SW 1271 (cell line): ENCODE measurements around the gene SMARCAD1.
A peak's percentile ranks its signal among the peaks of the same experiment; 100 is the strongest.

ENCODE experiments used
- DNase-seq, 2 experiments: peaks; one replicate each; lab custom pipeline; 2025; lab: John Stamatoyannopoulos, UW

SMARCAD1 gene

DNA sequence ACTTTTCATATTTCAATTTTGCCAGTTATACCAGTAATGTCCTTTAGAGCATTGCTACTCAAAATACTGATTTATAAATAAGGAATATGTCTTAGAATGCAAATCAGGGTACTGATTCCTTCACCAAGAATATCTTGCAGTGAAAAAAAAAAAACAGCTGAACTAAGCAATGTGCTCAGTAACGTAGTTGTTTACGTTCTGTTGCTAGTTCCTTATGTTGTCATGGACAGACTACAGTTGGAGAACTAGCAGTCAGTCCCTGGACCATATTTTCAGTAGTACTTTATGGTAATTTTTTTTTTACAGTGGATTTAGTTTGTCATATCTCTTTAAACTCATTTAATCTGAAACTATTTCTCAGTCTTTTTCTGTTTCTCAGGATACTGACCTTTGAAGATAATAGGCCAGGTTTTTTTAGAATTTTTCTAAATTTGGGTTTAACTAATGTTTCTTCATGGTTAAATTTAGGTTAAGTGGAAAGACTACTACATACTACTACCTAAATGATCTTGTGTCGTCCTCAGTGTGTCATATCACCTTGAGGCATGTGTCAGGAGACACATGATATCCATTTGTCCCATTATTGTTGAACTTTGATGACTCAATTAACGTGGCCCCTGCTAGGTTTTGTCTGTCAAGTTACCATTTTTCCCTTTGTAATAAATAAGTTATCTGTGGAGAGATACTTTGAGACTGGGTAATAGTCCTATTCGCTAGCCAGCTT, 21.0 kb downstream of the SMARCAD1 start:
- DNase-seq, result no peak

DNA sequence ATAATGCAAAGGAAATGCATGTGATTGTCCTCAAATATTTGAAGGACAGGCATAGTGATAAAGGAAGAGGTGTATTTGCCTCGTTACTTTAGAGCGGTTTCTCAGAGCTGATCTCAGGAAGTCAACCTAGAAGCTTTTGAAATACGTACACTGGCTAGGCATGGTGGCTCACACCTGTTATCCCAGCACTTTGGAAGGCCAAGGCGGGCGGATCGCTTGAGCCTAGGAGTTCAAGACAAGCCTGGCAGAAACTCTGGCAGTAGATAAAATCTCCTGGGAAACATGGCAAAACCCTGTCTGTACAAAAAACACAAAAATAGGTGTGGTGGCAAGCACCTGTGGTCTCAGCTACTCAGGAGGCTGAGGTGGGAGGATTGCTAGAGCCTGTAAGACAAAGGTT, 24.9 kb downstream of the SMARCAD1 start:
- no peak for DNase-seq

- DNase-seq, result no peak
These were observed 28.2 kb downstream of the SMARCAD1 start for GRCh38 chr4:94235825-94236224.

DNA sequence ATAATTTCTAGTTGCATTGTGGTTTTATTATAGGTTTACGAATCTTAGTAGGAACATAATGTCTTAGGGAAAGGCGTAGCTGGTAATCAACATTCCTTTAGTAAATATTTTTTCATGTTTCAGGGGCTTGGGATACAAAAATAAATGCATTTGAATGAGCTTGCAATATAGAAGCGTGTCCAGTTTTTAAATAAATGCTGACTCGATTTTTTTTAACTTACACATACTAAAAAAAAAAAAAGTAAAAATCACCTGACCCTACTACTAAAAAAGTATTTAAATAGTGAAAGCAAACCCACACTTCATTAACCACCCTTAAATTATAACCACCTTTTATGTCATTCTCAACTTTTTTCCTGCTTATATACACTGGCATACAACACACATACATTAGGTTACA, 29.6 kb downstream of the SMARCAD1 start:
- DNase-seq, result no peak

DNA sequence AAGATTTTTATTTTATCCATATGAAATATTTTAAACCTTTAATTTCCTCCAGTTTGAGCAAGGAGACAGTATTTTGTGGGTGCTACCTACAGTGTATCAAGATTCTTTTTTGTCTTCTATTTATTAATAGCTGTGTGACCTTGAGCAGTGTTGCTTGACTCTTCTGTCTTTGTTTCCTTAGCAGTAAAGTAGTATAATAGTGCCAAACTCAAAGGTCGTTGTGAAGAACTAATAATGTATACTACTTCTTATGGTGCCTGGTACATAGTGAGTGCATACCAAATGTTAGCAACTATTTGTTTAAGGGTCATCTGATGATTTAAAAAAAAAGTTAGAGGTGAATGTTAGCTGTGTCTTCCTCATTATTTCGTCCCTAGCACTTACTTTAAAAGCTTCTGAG, 30.5 kb downstream of the SMARCAD1 start:
- no peak for DNase-seq

- no peak for DNase-seq
These were observed 32.7 kb downstream of the SMARCAD1 start for GRCh38 chr4:94240384-94240783.

DNA sequence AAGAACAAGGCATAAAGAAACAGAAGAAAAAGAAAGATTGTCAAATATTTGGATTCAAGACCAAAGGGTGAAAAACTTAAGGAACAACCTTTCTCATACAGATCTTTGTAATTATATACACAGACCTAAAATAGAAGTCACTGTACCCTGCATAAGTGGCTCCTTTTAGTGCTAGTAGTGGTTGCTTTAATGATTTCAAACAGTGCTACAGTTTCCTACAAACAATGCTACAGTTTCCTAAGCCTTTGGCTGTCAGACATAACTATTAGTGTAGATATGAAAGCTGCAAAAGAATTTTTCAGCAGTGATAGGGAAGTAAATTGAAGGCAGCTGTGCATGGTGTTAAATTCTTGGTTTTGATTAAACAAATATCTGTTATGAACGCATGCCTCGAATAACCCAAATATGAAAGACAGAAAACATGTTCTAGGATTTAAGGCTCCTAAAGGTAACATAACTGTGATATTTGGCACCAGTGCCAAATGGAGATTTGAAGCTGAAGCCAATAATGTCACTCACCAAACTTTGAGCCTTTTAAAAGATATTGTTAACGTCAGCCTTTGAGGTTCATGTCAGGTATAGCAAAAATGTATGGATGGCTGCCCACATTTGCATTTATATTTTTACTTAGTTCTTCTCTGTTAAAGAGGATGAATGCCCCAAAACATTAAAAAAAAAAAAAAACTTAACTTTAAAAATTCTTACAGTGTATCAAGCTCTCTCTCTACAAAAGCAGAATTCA, 36.6 kb downstream of the SMARCAD1 start:
- DNase-seq, result no peak

DNA sequence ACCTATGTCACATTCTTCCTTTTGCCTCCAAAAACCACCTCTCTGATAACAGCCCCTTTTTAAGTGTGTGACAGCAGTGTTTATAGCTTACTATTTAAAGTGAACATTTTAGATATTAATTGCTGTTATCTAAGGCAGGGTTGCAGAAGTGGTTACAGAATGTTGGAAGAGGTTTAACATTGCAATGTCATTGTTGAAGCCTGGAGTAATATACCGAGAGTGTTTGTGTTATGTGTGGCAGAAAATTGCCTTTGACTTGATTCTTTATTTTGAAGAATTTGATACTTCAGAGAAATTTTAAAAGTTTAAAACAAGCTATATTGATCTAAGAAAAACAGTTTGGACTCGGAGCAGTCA, 37.1 kb downstream of the SMARCAD1 start:
- DNase-seq, result no peak

- no peak for DNase-seq
These were observed 43.4 kb downstream of the SMARCAD1 start for GRCh38 chr4:94251094-94251493.

GRCh38 chr4:94253036-94253435, 45.4 kb downstream of the SMARCAD1 start:
- no peak for DNase-seq

DNA sequence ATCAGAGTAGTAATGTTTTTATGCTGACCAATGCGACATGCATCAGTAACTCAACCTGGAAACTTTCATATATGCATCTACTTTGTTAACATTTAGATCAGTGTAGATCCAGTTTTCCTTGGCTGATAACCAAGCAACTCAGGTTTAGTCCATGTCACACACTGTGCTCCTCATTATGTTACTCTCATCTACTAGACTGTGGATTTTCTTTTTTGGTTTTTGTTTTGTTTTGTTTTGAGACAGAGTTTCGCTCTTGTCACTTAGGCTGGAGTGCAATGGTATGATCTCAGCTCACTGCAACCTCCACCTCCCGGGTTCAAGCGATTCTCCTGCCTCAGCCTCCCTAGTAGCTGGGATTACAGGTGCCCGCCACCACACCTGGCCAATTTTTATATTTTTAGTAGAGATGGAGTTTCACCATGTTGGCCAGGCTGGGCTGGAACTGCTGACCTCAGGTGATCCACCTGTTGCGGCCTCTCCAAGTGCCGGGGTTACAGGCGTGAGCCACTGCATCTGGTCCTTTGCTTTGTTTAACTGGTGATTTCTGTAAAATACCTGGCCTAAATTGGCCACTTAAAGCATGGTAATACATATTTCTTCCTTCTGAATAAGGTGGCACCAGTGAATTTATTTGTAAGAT, 48.6 kb downstream of the SMARCAD1 start:
- DNase-seq, result no peak

DNA sequence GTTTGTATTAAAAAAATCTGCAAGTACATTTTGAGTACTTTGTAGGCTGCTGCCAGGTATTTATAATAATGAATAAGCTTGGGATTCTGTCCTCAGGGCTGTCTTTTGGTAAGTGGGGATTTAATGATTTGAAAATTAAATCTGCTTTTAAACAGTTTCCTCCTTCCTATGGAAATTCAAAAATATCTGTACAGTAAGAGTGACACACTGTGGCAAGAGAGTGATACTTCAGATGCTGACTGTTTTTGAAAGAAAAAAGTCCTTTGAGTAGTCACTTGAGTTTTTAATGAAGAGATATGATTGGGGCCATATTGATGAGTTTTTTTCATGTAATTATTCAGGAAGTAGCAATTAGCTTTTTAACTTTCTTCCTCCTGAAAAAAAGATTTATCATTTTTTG, 49.2 kb downstream of the SMARCAD1 start:
- peak in 1 of 2 experiments; percentile 6 for DNase-seq

DNA sequence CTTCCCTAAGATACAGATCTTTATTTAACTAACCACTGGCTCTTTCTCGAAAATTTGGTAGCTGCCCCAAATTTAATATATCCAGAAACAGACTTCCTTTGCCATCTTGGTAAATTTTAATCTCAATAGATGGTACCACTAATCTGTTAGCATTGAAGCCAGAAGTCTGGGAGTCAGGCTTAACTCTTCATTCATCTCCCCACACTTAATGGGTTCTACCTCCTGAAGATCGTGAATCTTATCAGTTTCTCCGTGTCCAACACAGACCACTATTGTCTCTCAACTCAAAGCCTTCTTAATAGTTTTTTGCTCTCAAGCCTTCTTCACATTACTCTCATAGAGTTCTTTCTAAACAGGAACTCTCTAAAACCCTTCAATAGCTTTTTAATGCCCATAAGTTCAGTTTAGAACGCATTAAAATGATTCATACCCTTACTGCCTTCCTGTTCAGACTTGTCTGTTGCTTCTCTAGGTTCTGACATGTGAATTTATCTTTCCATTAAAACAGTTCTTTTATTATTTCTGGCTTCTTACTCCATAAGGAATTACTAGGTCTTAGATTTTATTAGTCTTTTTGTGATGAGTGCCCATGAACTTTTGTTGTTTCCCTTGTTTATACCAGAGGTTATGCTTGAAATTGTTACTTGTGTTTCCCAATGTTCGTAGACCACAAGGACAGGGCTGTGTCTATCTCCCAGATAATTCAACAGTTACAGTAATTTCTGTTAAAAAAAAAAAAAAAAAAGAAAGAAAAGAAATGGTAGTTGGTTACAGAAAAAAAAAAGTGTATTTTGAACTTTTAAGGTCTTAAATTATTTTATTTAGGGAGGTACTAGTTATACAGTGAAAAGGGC, 54.7 kb downstream of the SMARCAD1 start:
- DNase-seq, result no peak

DNA sequence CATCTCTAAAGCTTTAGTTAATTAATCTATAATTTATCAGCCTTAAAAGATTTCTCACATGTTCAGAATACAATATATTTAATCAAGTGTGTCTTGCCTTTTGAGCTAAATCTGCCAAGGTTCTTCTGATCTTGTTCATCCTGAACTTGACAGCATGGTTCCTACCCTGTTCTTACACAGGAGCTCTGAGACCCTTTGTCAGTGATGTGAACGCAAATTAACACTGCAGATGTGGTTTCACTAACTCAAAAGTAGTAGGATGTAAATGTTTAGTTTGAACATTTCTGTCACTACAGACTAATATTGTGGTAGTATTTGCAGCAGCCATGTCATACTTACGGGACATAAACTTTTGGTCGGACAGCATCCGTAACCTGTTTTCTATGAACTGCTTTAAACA, 59.4 kb downstream of the SMARCAD1 start:
- DNase-seq, result no peak

GRCh38 chr4:94271248-94271647, 63.6 kb downstream of the SMARCAD1 start:
- DNase-seq, result no peak

- no peak for DNase-seq
These were observed 67.2 kb downstream of the SMARCAD1 start for GRCh38 chr4:94274912-94275311.

- DNase-seq, result no peak
These were observed 68.5 kb downstream of the SMARCAD1 start for GRCh38 chr4:94276204-94276603.

DNA sequence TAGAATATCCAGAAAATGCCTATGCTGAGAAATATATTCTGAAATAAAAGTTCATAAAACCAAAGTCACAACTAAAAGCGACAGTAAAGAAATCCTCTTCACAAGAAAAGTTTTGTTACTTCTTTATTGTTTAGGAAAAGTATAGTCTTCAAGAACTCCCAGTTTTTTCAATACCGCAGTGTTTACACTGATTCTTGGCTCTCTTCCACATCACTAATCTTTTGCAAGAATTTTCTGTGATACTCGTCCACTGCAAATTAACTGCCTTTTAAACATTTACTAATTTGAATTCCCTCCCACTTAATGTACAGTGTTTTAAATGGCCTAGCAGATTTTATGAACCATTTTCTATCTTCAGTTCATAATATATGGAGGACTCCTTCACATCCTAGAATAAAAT, 69.9 kb downstream of the SMARCAD1 start:
- DNase-seq, result no peak

DNA sequence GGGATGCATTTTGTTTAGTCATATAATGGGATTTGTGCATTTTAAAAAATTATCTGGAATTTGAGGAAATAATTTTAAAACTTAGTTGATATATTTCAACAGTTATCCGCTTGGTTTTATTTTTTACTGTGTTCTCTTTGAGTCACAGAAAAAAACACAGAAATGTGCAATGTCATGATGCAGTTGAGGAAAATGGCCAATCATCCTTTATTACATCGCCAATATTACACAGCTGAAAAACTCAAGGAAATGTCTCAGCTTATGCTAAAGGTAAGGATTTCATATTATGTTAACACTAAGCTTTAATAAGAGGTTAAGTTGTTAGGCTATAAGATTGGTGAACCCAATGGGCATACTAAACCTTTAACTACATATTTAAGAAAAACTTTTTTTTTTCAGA, 71.1 kb downstream of the SMARCAD1 start:
- no peak for DNase-seq

GRCh38 chr4:94284889-94285288, 77.2 kb downstream of the SMARCAD1 start:
- no peak for DNase-seq

DNA sequence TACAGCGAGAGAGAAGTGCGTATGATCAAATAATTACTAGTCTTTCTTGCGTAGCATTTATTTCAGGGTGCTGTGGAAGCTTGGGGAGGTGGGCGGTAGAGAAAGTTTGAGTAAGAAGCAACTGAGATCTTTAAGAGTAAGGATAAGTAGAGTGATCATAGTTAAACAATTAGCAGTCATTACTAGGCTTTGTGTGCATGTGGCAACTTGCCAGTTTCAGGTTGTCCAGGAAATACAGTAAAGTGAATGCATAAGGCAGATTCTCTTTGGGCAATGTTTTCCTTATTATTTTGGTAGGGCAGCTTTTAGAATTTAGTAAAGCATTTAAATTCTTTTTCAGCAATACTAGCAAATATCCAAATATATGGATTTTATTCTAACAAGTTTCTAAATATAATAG, 78.0 kb downstream of the SMARCAD1 start:
- DNase-seq, result no peak

GRCh38 chr4:94290245-94290644, 82.6 kb downstream of the SMARCAD1 start:
- no peak for DNase-seq
